ENCODE data around the gene SLC1A7. TPM values are rescaled to one million over a fixed set of nuclear protein-coding genes. Genes with fewer than 3 reads are reported as not detected.

The SLC1A7 gene
- total RNA-seq, 1 experiment from 2014 or later: 0.31 TPM

GRCh38 chr1:53158900-53159299, 16.5 kb upstream of the SLC1A7 start:
- TF ChIP-seq POLR2AphosphoS5 (IDR thresholded peaks at IDR 0.05; ENCODE audit: low read depth, low read length) (no peak), TCF7L2 (IDR thresholded peaks at IDR 0.05; ENCODE audit: low read depth, low read length) (no peak), SIN3A (IDR thresholded peaks at IDR 0.05; ENCODE audit: borderline replicate concordance, insufficient read depth, low read depth, low read length) (no peak)
- TF ChIP-seq, protein P1, sequence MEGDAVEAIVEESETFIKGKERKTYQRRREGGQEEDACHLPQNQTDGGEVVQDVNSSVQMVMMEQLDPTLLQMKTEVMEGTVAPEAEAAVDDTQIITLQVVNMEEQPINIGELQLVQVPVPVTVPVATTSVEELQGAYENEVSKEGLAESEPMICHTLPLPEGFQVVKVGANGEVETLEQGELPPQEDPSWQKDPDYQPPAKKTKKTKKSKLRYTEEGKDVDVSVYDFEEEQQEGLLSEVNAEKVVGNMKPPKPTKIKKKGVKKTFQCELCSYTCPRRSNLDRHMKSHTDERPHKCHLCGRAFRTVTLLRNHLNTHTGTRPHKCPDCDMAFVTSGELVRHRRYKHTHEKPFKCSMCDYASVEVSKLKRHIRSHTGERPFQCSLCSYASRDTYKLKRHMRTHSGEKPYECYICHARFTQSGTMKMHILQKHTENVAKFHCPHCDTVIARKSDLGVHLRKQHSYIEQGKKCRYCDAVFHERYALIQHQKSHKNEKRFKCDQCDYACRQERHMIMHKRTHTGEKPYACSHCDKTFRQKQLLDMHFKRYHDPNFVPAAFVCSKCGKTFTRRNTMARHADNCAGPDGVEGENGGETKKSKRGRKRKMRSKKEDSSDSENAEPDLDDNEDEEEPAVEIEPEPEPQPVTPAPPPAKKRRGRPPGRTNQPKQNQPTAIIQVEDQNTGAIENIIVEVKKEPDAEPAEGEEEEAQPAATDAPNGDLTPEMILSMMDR (IDR thresholded peaks at IDR 0.05): no peak
- TF ChIP-seq, protein P2, sequence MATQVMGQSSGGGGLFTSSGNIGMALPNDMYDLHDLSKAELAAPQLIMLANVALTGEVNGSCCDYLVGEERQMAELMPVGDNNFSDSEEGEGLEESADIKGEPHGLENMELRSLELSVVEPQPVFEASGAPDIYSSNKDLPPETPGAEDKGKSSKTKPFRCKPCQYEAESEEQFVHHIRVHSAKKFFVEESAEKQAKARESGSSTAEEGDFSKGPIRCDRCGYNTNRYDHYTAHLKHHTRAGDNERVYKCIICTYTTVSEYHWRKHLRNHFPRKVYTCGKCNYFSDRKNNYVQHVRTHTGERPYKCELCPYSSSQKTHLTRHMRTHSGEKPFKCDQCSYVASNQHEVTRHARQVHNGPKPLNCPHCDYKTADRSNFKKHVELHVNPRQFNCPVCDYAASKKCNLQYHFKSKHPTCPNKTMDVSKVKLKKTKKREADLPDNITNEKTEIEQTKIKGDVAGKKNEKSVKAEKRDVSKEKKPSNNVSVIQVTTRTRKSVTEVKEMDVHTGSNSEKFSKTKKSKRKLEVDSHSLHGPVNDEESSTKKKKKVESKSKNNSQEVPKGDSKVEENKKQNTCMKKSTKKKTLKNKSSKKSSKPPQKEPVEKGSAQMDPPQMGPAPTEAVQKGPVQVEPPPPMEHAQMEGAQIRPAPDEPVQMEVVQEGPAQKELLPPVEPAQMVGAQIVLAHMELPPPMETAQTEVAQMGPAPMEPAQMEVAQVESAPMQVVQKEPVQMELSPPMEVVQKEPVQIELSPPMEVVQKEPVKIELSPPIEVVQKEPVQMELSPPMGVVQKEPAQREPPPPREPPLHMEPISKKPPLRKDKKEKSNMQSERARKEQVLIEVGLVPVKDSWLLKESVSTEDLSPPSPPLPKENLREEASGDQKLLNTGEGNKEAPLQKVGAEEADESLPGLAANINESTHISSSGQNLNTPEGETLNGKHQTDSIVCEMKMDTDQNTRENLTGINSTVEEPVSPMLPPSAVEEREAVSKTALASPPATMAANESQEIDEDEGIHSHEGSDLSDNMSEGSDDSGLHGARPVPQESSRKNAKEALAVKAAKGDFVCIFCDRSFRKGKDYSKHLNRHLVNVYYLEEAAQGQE (IDR thresholded peaks at IDR 0.05; ENCODE audit: insufficient read depth in 1 of 2, low read depth in 2 of 2, low read length in 1 of 2): no peak
- in situ Hi-C loops (cut with HindIII; ENCODE audit: low pct_unique_long_range_greater_than_20kb, low sequenced_read_pairs): no loop called here
- Histone ChIP-seq H3K36me3 (ENCODE audit: control insufficient read depth, insufficient read depth, low read length) (no peaks in the 10 kb centered on the region), H3K4me3 (ENCODE audit: low read depth in 2 of 2, low read length in 2 of 2) (no peak overlapping the region), H3K27me3 (ENCODE audit: control insufficient read depth, insufficient read depth, low read length) (no peaks in the 10 kb centered on the region), H3K4me1 (ENCODE audit: control insufficient read depth, insufficient read depth, low read length) (no peaks in the 10 kb centered on the region), H3K27ac (ENCODE audit: low read length) (no peak overlapping the region), H3K9me3 (ENCODE audit: control insufficient read depth, insufficient read depth, low read depth, low read length) (no peaks in the 10 kb centered on the region)
- CTCF ChIA-PET: interaction anchor here (0.7 kb wide), 1 partner anchor 359 kb away, joined by 3 read pairs; no protein-coding TSS in a partner anchor
- intact Hi-C loops (cut with micrococcal nuclease; ENCODE audit: unreplicated experiment): no loop called here
- DNase-seq (ENCODE audit: low read depth, low spot score) (no peak), ATAC-seq (no peak)
- no TSS peak for BruUV-seq (replicated peaks)
- POLR2A ChIA-PET: interaction anchor here (0.6 kb wide), 1 partner anchor 141 kb away, joined by 7 read pairs; no protein-coding TSS in a partner anchor

DNA sequence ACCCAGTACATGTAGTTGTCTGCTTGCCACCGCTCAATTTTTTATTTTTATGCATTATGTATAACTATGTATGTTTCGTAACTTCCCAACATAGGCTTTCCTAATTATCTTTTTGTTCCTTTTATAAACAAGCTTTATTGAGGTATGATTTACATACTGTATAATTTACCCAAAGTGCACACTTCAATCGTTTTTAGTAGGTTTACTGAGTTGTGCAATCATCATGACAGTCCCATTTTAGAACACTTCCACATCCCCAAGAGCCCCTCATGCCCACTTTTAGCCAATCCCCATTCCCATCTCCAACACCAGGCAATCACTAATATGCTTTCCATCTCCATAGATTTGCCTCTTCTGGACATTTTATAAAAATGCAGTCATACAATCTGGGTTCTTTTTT, 14.3 kb upstream of the SLC1A7 start:
- TF ChIP-seq POLR2AphosphoS5 (IDR thresholded peaks at IDR 0.05; ENCODE audit: low read depth, low read length): no peak
- no peak for TF ChIP-seq TCF7L2 (IDR thresholded peaks at IDR 0.05; ENCODE audit: low read depth, low read length)
- TF ChIP-seq, protein P1 (IDR thresholded peaks at IDR 0.05): no peak
- TF ChIP-seq, protein P2 (IDR thresholded peaks at IDR 0.05; ENCODE audit: insufficient read depth in 1 of 2, low read depth in 2 of 2, low read length in 1 of 2): no peak
- TF ChIP-seq SIN3A (IDR thresholded peaks at IDR 0.05; ENCODE audit: borderline replicate concordance, insufficient read depth, low read depth, low read length): no peak
- Histone ChIP-seq H3K36me3 (ENCODE audit: control insufficient read depth, insufficient read depth, low read length) (no peaks in the 10 kb centered on the region), H3K4me1 (ENCODE audit: control insufficient read depth, insufficient read depth, low read length) (no peaks in the 10 kb centered on the region), H3K27me3 (ENCODE audit: control insufficient read depth, insufficient read depth, low read length) (no peaks in the 10 kb centered on the region), H3K4me3 (ENCODE audit: low read depth in 2 of 2, low read length in 2 of 2) (no peak overlapping the region), H3K9me3 (ENCODE audit: control insufficient read depth, insufficient read depth, low read depth, low read length) (no peaks in the 10 kb centered on the region), H3K27ac (ENCODE audit: low read length) (no peak overlapping the region)
- POLR2A ChIA-PET: no interaction called here
- CTCF ChIA-PET: no interaction called here
- no TSS peak for BruUV-seq (replicated peaks)
- DNase-seq (ENCODE audit: low read depth, low spot score) (no peak), ATAC-seq (no peak)
- in situ Hi-C loops (cut with HindIII; ENCODE audit: low pct_unique_long_range_greater_than_20kb, low sequenced_read_pairs) (no loop called here), intact Hi-C loops (cut with micrococcal nuclease; ENCODE audit: unreplicated experiment) (no loop called here)
